MM.1S (cell line): Measurements from ENCODE around the gene LASP1NB.

Source experiments
- EZH2phosphoT487 ChIP-seq: fragments of 300-600 bp; sonication (generic); IDR thresholded peaks from 2 replicates; pipeline ENCODE4 v1.6.1; 2018; ENCODE audit warnings: antibody characterized with exemption, low read length
- TF ChIP-seq, protein P1 (sequence below): fragments of 300-600 bp; sonication (generic); IDR thresholded peaks from 2 replicates; pipeline ENCODE4 v1.5.1; 2016; ENCODE audit warnings: antibody characterized with exemption, low read length, mixed read lengths

DNA sequence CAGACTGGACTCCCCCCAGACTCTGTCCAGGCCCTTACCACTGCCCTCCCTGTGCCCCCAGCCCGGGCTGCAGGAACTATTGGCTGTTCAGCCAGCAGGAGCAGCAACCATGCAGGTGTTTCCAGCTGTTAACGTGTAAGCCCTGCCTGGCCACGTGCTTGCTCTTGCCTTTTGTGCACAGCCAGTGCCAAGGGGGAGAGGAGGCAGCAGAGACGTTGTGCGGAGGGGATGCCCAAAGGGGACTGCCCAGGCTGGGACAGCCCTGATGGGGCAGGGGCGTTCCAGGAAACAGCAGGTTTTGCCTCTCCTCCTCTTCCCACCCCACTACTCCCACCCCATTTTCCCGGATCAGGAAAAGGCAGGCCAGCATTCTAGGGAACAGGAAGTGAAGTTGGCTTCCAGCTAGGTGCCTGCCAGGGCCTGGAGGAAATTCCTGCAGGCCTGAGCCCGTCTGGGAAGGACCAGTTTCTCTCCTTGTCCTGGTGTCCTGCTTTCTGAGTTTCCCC lies 16.7 kb upstream of the LASP1NB start:
- TF ChIP-seq, protein P1, sequence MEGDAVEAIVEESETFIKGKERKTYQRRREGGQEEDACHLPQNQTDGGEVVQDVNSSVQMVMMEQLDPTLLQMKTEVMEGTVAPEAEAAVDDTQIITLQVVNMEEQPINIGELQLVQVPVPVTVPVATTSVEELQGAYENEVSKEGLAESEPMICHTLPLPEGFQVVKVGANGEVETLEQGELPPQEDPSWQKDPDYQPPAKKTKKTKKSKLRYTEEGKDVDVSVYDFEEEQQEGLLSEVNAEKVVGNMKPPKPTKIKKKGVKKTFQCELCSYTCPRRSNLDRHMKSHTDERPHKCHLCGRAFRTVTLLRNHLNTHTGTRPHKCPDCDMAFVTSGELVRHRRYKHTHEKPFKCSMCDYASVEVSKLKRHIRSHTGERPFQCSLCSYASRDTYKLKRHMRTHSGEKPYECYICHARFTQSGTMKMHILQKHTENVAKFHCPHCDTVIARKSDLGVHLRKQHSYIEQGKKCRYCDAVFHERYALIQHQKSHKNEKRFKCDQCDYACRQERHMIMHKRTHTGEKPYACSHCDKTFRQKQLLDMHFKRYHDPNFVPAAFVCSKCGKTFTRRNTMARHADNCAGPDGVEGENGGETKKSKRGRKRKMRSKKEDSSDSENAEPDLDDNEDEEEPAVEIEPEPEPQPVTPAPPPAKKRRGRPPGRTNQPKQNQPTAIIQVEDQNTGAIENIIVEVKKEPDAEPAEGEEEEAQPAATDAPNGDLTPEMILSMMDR = no peak
- no peak for TF ChIP-seq EZH2phosphoT487
